CD14-positive monocyte (primary cell): ENCODE data around the gene DAPK1. TPM values are rescaled to one million over a fixed set of nuclear protein-coding genes. Genes with fewer than 3 reads are reported as not detected.

Experiments used
- DNase-seq, 3 donors: peaks; one replicate each; pipeline ENCODE4 v3.0.0-alpha.2; 2011 to 2022
- H2AFZ ChIP-seq: 2 replicates; pipeline ENCODE4 v1.6.0; 2012; ENCODE audit warnings: mild to moderate bottlenecking, low read depth, low read length, inconsistent platforms; ENCODE audit not compliant: insufficient read depth, poor library complexity, severe bottlenecking
- H3K27ac ChIP-seq, 2 donors: 1 replicate in 1 of 2; 2 replicates in 1 of 2; pipeline ENCODE4 v1.5.1; 2012 to 2013; ENCODE audit warnings: low read length in 2 of 2, control low read depth in 1 of 2, inconsistent platforms in 1 of 2, low read depth in 1 of 2, mild to moderate bottlenecking in 1 of 2
- H3K27me3 ChIP-seq, 2 donors: one replicate each; pipeline versions ENCODE4 v1.6.0 to v1.6.1; 2011 to 2013; ENCODE audit warnings: low read length in 2 of 2; ENCODE audit not compliant: control insufficient read depth in 2 of 2, insufficient read depth in 2 of 2
- H3K36me3 ChIP-seq, 2 donors: replicated peaks in 1 of 2; 1 replicate in 1 of 2; 2 replicates in 1 of 2; pipeline versions ENCODE4 v1.5.1 to v1.6.1; 2012 to 2013; ENCODE audit warnings: low read length in 2 of 2, control low read depth in 1 of 2, inconsistent platforms in 1 of 2, mild to moderate bottlenecking in 1 of 2; ENCODE audit not compliant: insufficient read depth in 2 of 2, control insufficient read depth in 1 of 2
- H3K4me1 ChIP-seq, 2 donors: 1 replicate in 1 of 2; 2 replicates in 1 of 2; pipeline versions ENCODE4 v1.5.1 to v1.6.1; 2012 to 2013; ENCODE audit warnings: low read length in 2 of 2, control low read depth in 1 of 2, inconsistent platforms in 1 of 2, mild to moderate bottlenecking in 1 of 2, moderate library complexity in 1 of 2; ENCODE audit not compliant: insufficient read depth in 2 of 2, control insufficient read depth in 1 of 2
- H3K4me2 ChIP-seq: replicated peaks from 2 replicates; pipeline ENCODE3; 2012; ENCODE audit warnings: low read length, moderate library complexity, mild to moderate bottlenecking; ENCODE audit not compliant: poor library complexity, severe bottlenecking; ENCODE audit errors: extremely low read depth
- H3K4me3 ChIP-seq, 3 experiments: fragments of 200-600 bp in 1 of 3; sonication (generic) in 1 of 3; replicated peaks in 1 of 3; 1 replicate in 2 of 3; 2 replicates in 1 of 3; pipeline ENCODE4 v1.5.1; 2011 to 2013; ENCODE audit warnings: low read length in 3 of 3, mild to moderate bottlenecking in 3 of 3, control low read depth in 2 of 3, low read depth in 2 of 3, inconsistent platforms in 1 of 3, moderate library complexity in 1 of 3
- H3K79me2 ChIP-seq: 2 replicates; pipeline ENCODE4 v1.6.0; 2012; ENCODE audit warnings: mild to moderate bottlenecking, control low read depth, inconsistent platforms, low read length, moderate library complexity; ENCODE audit not compliant: insufficient read depth
- H3K9ac ChIP-seq: 2 replicates; pipeline ENCODE4 v1.6.0; 2017; ENCODE audit warnings: low read length, mild to moderate bottlenecking; ENCODE audit not compliant: insufficient read depth, poor library complexity, severe bottlenecking
- H3K9me3 ChIP-seq, 2 donors: replicated peaks in 1 of 2; 1 replicate in 1 of 2; 2 replicates in 1 of 2; pipeline versions ENCODE4 v1.5.1 to v1.6.1; 2012 to 2013; ENCODE audit warnings: low read length in 2 of 2, control low read depth in 1 of 2; ENCODE audit not compliant: control insufficient read depth in 1 of 2, insufficient read depth in 1 of 2
- H4K20me1 ChIP-seq: 2 replicates; pipeline ENCODE4 v1.6.0; 2012; ENCODE audit warnings: mild to moderate bottlenecking, low read length, control low read depth, moderate library complexity; ENCODE audit not compliant: insufficient read depth
- H3K27ac Mint-ChIP-seq, 7 donors: one replicate each; pipeline ENCODE4 v1.8.0; 2020; ENCODE audit warnings: mild to moderate bottlenecking in 7 of 7, mixed read lengths in 7 of 7, moderate library complexity in 6 of 7, inconsistent platforms in 2 of 7
- H3K27me3 Mint-ChIP-seq, 3 donors: one replicate each; pipeline ENCODE4 v1.8.0; 2021 to 2022; ENCODE audit warnings: low read depth in 3 of 3, mild to moderate bottlenecking in 3 of 3, mixed read lengths in 3 of 3, moderate library complexity in 3 of 3, inconsistent platforms in 1 of 3
- H3K36me3 Mint-ChIP-seq, 2 donors: one replicate each; pipeline ENCODE4 v1.8.0; 2020; ENCODE audit warnings: mixed read lengths in 2 of 2, inconsistent platforms in 1 of 2, mild to moderate bottlenecking in 1 of 2
- H3K4me1 Mint-ChIP-seq: one replicate; pipeline ENCODE4 v1.8.0; 2020; ENCODE audit warnings: mild to moderate bottlenecking, mixed read lengths
- H3K4me3 Mint-ChIP-seq, 2 donors: one replicate each; pipeline ENCODE4 v1.8.0; 2020; ENCODE audit warnings: mild to moderate bottlenecking in 2 of 2, mixed read lengths in 2 of 2, moderate library complexity in 1 of 2
- H3K9me3 Mint-ChIP-seq, 7 donors: one replicate each; pipeline ENCODE4 v1.8.0; 2020 to 2022; ENCODE audit warnings: mixed read lengths in 7 of 7, mild to moderate bottlenecking in 6 of 7, moderate library complexity in 6 of 7, inconsistent platforms in 2 of 7
- WGBS: methylation state at CpG from one replicate; pipeline ENCODE4 v1.1.5; 2013; ENCODE audit warnings: missing lambda C conversion rate; ENCODE audit not compliant: insufficient coverage; 5-methylcytosine and 5-hydroxymethylcytosine counted together
- intact Hi-C, 2 donors: fragments of 100-400 bp; cut with micrococcal nuclease; formaldehyde crosslinking; loops; one replicate each; pipeline versions ENCODE4 v1.15.0 to v1.15.1; 2023
- polyA plus RNA-seq, 3 donors: library from polyadenylated mRNA; depleted of rRNA in 1 of 3; unstranded in 2 of 3; stranded (reverse) in 1 of 3; fragments of 300-500 nt in 2 of 3; fragments of >200 nt in 1 of 3; fragmentation: Illumina TruSeq in 2 of 3; gene quantifications; 1 replicate in 2 of 3; 2 replicates in 1 of 3; pipeline ENCODE4 v1.2.3, GENCODE V29; 2012 to 2021
- TF ChIP-seq, protein P1 (sequence below): fragments of 200-600 bp; IDR thresholded peaks from one replicate; pipeline ENCODE4 v1.8.0; 2022; ENCODE audit warnings: antibody characterized with exemption, mild to moderate bottlenecking

The DAPK1 gene
- polyA plus RNA-seq, 3 donors, result 24.1 to 102 (median 44.4) TPM

DNA sequence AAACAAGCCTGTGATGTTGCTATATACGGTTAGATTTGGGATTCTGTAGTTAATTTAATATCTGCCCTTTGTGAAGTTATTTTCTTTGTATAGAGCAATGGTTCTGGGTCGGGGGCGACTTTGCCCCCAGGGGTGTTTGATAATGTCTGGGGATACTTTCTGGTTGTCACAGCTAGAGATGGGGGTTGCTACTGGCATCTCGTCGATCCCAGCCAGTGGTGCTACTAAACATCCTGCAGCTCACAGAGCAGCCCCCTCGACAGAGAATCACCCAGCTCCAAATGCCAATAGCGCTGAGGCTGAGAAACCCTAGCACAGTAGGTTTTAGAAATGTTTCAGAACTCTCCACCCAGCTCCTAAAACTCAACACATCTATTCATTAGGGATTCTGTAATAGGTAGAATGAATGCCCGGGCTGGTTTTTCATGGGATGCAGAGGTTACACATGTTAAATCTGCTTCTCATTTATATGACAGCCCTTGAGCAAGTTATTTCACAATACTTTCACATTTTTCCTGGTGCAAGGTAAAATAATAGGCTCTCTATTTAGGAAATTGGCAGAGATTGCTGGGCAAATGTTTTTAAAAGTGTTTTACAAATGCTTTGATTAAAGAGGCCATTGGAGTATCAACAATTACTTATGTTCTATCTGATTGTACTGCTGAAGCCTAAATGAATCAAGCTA lies 153.1 kb downstream of the DAPK1 start:
- Mint-ChIP-seq H3K36me3 (peaks cover 73 to 88% of the 10 kb centered on the region in 2 donors), H3K27ac (peak overlapping the region in 1 of 7 donors; percentile 17), H3K27me3 (no peaks in the 10 kb centered on the region), H3K4me1 (peaks cover 10% of the 10 kb centered on the region), H3K9me3 (peaks cover 0 to 1% (median 0%) of the 10 kb centered on the region in 7 donors), H3K4me3 (no peak overlapping the region)
- intact Hi-C loops, result no loop called here
- H3K4me2 ChIP-seq, result no peak overlapping the region
- no peak overlapping the region for H3K27ac ChIP-seq
- H3K79me2 ChIP-seq, result no peaks in the 10 kb centered on the region
- H3K4me1 ChIP-seq, result peaks cover 8 to 11% of the 10 kb centered on the region in 2 donors
- H3K9ac ChIP-seq, result no peak overlapping the region
- no peak for DNase-seq
- TF ChIP-seq, protein P1, sequence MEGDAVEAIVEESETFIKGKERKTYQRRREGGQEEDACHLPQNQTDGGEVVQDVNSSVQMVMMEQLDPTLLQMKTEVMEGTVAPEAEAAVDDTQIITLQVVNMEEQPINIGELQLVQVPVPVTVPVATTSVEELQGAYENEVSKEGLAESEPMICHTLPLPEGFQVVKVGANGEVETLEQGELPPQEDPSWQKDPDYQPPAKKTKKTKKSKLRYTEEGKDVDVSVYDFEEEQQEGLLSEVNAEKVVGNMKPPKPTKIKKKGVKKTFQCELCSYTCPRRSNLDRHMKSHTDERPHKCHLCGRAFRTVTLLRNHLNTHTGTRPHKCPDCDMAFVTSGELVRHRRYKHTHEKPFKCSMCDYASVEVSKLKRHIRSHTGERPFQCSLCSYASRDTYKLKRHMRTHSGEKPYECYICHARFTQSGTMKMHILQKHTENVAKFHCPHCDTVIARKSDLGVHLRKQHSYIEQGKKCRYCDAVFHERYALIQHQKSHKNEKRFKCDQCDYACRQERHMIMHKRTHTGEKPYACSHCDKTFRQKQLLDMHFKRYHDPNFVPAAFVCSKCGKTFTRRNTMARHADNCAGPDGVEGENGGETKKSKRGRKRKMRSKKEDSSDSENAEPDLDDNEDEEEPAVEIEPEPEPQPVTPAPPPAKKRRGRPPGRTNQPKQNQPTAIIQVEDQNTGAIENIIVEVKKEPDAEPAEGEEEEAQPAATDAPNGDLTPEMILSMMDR, result no peak
- no peaks in the 10 kb centered on the region for H4K20me1 ChIP-seq
- H3K4me3 ChIP-seq, result no peak overlapping the region
- WGBS, result 83% methylated on average over 1 of the region's 8 CpGs
- no peak overlapping the region for H2AFZ ChIP-seq
- H3K9me3 ChIP-seq, result no peaks in the 10 kb centered on the region
- H3K36me3 ChIP-seq, result peaks cover 61 to 83% of the 10 kb centered on the region in 2 donors
- H3K27me3 ChIP-seq, result no peaks in the 10 kb centered on the region

DNA sequence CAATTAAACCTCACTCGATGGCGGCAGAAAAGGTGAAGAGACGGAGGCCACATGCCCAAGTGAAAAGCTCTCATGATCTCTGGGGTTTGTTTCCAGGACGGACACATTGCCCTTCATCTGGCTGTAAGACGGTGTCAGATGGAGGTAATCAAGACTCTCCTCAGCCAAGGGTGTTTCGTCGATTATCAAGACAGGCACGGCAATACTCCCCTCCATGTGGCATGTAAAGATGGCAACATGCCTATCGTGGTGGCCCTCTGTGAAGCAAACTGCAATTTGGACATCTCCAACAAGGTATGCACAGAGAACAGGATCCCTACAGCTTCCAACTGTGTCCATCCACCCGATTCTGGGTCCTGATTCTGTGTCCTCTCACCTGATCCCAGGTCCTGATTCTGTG lies 153.8 kb downstream of the DAPK1 start:
- WGBS, result 100% methylated on average over 9 of the region's 10 CpGs
- no peak for DNase-seq

More for the DNA sequence above, 153.8 kb downstream of the DAPK1 start:
- TF ChIP-seq, protein P1, result no peak
- Mint-ChIP-seq H3K36me3 (peaks cover 73 to 88% of the 10 kb centered on the region in 2 donors), H3K9me3 (no peaks in the 10 kb centered on the region), H3K4me3 (no peak overlapping the region), H3K27ac (no peak overlapping the region), H3K4me1 (peaks cover 10% of the 10 kb centered on the region), H3K27me3 (no peaks in the 10 kb centered on the region)
- intact Hi-C loops, result no loop called here
- Histone ChIP-seq H3K4me3 (no peak overlapping the region), H3K27me3 (no peaks in the 10 kb centered on the region), H3K79me2 (no peaks in the 10 kb centered on the region), H3K9me3 (no peaks in the 10 kb centered on the region), H3K4me2 (no peak overlapping the region), H3K4me1 (peaks cover 8 to 11% of the 10 kb centered on the region in 2 donors), H3K9ac (no peak overlapping the region), H2AFZ (no peak overlapping the region), H3K27ac (no peak overlapping the region), H4K20me1 (no peaks in the 10 kb centered on the region), H3K36me3 (peaks cover 59 to 83% of the 10 kb centered on the region in 2 donors)
